Prostate gland (tissue), 2 donors: ENCODE data around the gene PALM. TPM values are rescaled to one million over a fixed set of nuclear protein-coding genes. Genes with fewer than 3 reads are reported as not detected.

Experiments used
- DNase-seq: peaks from one replicate; pipeline ENCODE4 v3.0.0-alpha.2; 2019; ENCODE audit warnings: low spot score
- H3K27ac ChIP-seq, 2 donors: fragments of 200-600 bp; sonication (generic); 2 replicates each; pipeline ENCODE4 v1.5.1; 2017 to 2019
- H3K27me3 ChIP-seq: fragments of 200-600 bp; sonication (generic); replicated peaks from 2 replicates; pipeline ENCODE4 v1.5.1; 2019; ENCODE audit not compliant: insufficient read depth
- H3K36me3 ChIP-seq, 2 donors: fragments of 200-600 bp; sonication (generic); 1 replicate in 1 of 2; 2 replicates in 1 of 2; pipeline versions ENCODE4 v1.5.1 to v1.8.1; 2017 to 2019
- H3K4me1 ChIP-seq: fragments of 200-600 bp; sonication (generic); replicated peaks from 2 replicates; pipeline ENCODE4 v1.5.1; 2019
- H3K4me3 ChIP-seq, 2 donors: fragments of 200-600 bp; sonication (generic); 2 replicates each; pipeline ENCODE4 v1.5.1; 2017 to 2019
- H3K9me3 ChIP-seq: fragments of 200-600 bp; sonication (generic); 2 replicates; pipeline ENCODE4 v1.5.1; 2017
- POLR2A ChIP-seq: fragments of 450-650 bp; IDR thresholded peaks from one replicate; pipeline ENCODE4 v1.6.1; 2016; ENCODE audit warnings: antibody characterized with exemption, mild to moderate bottlenecking
- POLR2AphosphoS5 ChIP-seq: sonication (generic); formaldehyde crosslinking; IDR thresholded peaks from one replicate; pipeline ENCODE4 v1.6.1; 2017; ENCODE audit warnings: antibody characterized with exemption
- WGBS: methylation state at CpG from one replicate; pipeline ENCODE4 v1.1.5; 2018; 5-methylcytosine and 5-hydroxymethylcytosine counted together
- intact Hi-C: fragments of 100-400 bp; cut with DNase I; formaldehyde crosslinking; loops from one replicate; pipeline ENCODE4 v1.14.2; 2022
- total RNA-seq, 2 donors: library from RNA; depleted of rRNA; stranded (reverse); fragments of >200 nt; gene quantifications; one replicate each; pipeline ENCODE4 v1.1.0, GENCODE V29; 2016
- TF ChIP-seq, protein P1 (sequence below), 4 experiments: fragments of 200-600 bp in 2 of 4; fragments of 450-650 bp in 2 of 4; sonication (generic) in 2 of 4; IDR thresholded peaks; 1 replicate in 3 of 4; 2 replicates in 1 of 4; pipeline ENCODE4 v1.5.1; 2016 to 2019; ENCODE audit warnings: antibody characterized with exemption in 4 of 4, mild to moderate bottlenecking in 2 of 4, moderate library complexity in 2 of 4

PALM gene
- total RNA-seq, 2 donors from 2014 or later, result 40.9 to 58.7 TPM

- H3K27ac ChIP-seq, result peak overlapping the region; percentile 33 to 35
- intact Hi-C loops, result loop anchor here (10.0 kb wide), 1 partner anchor 206 kb away; the partner anchor contains the start of gene WDR18
- DNase-seq, result peak; percentile 63
Observed at GRCh38 chr19:778910-779653, 70.3 kb downstream of the PALM start.

GRCh38 chr19:780935-781334 lies 72.2 kb downstream of the PALM start:
- 93% methylated on average over 15 of the region's 15 CpGs for WGBS
- Histone ChIP-seq H3K36me3 (no peaks in the 10 kb centered on the region), H3K4me1 (peaks cover 5% of the 10 kb centered on the region), H3K4me3 (no peak overlapping the region), H3K27me3 (no peaks in the 10 kb centered on the region), H3K9me3 (no peaks in the 10 kb centered on the region), H3K27ac (no peak overlapping the region)
- TF ChIP-seq, protein P1, sequence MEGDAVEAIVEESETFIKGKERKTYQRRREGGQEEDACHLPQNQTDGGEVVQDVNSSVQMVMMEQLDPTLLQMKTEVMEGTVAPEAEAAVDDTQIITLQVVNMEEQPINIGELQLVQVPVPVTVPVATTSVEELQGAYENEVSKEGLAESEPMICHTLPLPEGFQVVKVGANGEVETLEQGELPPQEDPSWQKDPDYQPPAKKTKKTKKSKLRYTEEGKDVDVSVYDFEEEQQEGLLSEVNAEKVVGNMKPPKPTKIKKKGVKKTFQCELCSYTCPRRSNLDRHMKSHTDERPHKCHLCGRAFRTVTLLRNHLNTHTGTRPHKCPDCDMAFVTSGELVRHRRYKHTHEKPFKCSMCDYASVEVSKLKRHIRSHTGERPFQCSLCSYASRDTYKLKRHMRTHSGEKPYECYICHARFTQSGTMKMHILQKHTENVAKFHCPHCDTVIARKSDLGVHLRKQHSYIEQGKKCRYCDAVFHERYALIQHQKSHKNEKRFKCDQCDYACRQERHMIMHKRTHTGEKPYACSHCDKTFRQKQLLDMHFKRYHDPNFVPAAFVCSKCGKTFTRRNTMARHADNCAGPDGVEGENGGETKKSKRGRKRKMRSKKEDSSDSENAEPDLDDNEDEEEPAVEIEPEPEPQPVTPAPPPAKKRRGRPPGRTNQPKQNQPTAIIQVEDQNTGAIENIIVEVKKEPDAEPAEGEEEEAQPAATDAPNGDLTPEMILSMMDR (IDR thresholded peaks at IDR 0.05), result no peak
- TF ChIP-seq POLR2A, result no peak
- no peak for TF ChIP-seq POLR2AphosphoS5
- intact Hi-C loops, result no loop called here
- DNase-seq, result no peak

More at GRCh38 chr19:778910-779653, 70.3 kb downstream of the PALM start:
- TF ChIP-seq POLR2A, result no peak
- TF ChIP-seq, protein P1 (IDR thresholded peaks at IDR 0.05), result no peak
- peak; percentile 71 for TF ChIP-seq POLR2AphosphoS5
- Histone ChIP-seq H3K36me3 (no peaks in the 10 kb centered on the region), H3K27me3 (no peaks in the 10 kb centered on the region), H3K9me3 (no peaks in the 10 kb centered on the region), H3K4me1 (peaks cover 5% of the 10 kb centered on the region), H3K4me3 (no peak overlapping the region)
- WGBS, result 55% methylated on average over 36 of the region's 36 CpGs

DNA sequence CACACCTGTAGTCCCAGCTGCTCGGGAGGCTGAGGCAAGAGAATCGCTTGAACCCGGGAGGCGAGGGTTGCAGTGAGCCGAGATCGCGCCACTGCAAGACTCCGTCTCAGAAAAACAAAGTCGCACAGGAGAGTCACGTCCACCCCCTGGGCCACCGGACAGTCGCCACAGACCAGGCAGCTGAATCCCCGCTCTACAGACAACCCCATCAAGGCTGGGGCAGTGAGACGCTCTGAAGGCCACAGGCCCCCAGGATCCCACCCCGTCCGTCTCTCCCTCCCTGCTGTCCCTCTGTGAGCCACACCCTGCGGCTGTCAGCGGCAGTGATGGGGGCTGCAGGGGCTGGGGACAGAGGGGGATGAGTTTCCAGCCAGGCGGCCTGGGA lies 73.1 kb downstream of the PALM start:
- Histone ChIP-seq H3K9me3 (no peaks in the 10 kb centered on the region), H3K4me3 (no peak overlapping the region), H3K27me3 (no peaks in the 10 kb centered on the region), H3K36me3 (no peaks in the 10 kb centered on the region), H3K4me1 (peaks cover 5% of the 10 kb centered on the region), H3K27ac (no peak overlapping the region)
- WGBS, result 90% methylated on average over 17 of the region's 19 CpGs
- intact Hi-C loops, result no loop called here
- TF ChIP-seq, protein P1 (IDR thresholded peaks at IDR 0.05), result no peak
- no peak for TF ChIP-seq POLR2AphosphoS5
- TF ChIP-seq POLR2A, result no peak
- no peak for DNase-seq

DNA sequence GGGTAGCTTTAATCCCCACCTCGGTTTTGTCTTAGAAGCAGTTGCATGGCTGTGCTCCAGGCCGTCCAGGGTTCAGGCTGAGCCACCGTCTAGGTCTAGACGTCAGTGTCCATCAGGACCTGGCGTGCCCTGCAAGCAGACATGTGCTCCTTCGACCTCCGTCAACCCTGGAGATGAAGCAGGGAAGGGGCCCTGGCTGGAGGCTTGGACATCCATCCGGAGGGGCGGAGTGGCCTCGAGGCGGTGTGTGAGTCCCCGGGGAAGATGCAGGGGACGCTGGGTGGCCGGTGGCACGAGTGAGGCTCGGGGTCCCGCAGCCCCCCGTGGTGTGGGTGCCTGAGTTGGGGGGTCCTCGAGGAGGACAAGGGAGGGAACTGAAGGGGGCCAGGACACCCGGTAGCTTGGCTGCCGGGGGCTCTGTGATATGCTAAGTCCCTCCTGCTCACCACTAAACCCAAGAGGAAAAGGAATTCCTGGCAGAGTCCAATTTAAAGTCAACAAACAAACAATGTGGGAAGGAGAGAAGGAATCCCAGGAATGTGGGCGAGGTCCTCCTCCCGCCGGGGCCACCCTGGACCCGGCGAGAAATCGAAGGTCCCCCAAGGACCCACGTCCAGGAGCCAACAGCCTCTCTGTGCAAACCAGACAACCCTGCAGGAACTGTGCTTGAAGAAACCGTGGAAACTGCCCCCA lies 73.6 kb downstream of the PALM start:
- intact Hi-C loops, result no loop called here
- TF ChIP-seq POLR2A, result no peak
- TF ChIP-seq POLR2AphosphoS5, result no peak
- TF ChIP-seq, protein P1 (IDR thresholded peaks at IDR 0.05), result no peak
- no peak for DNase-seq
- Histone ChIP-seq H3K4me3 (peak overlapping the region; percentile 5 to 17), H3K36me3 (no peaks in the 10 kb centered on the region), H3K27ac (peak overlapping the region in 1 of 2 donors; percentile 38), H3K27me3 (no peaks in the 10 kb centered on the region), H3K9me3 (no peaks in the 10 kb centered on the region), H3K4me1 (peaks cover 5% of the 10 kb centered on the region)
- WGBS, result 23% methylated on average over 29 of the region's 29 CpGs
